Measurements from ENCODE around the gene SNIP1. TPM values are rescaled to one million over a fixed set of nuclear protein-coding genes. Genes with fewer than 3 reads are reported as not detected.
"Not testable (repeated sequence)": the region's sequence is repeated elsewhere in the genome, so short reads cannot be mapped to it uniquely, and the experiment has no call there.

SNIP1 gene
- total RNA-seq, 1 donor from 2014 or later: 21.4 TPM

GRCh38 chr1:37596182-37596667 is 42.1 kb upstream of the SNIP1 start:
- Mint-ChIP-seq H3K36me3 (ENCODE audit: low read depth, unreplicated experiment) (peaks cover 5% of the 10 kb centered on the region), H3K27me3 (ENCODE audit: unreplicated experiment) (peaks cover 6% of the 10 kb centered on the region), H3K4me3 (ENCODE audit: unreplicated experiment) (peak overlapping the region; percentile 100), H3K27ac (ENCODE audit: unreplicated experiment) (peak overlapping the region; percentile 99), H3K9me3 (ENCODE audit: unreplicated experiment) (no peaks in the 10 kb centered on the region), H3K4me1 (ENCODE audit: unreplicated experiment) (peaks cover 15% of the 10 kb centered on the region)
- TF ChIP-seq CTCF (IDR thresholded peaks at IDR 0.05; ENCODE audit: unreplicated experiment): no peak
- DNase-seq (ENCODE audit: low spot score): no peak

GRCh38 chr1:37595440-37596181 is 41.5 kb upstream of the SNIP1 start, which contains the start of gene GNL2:
TSS of gene GNL2 (minus strand) at chr1:37595937. CDS start at chr1:37595822, 115 bp downstream.
- Mint-ChIP-seq H3K27ac (ENCODE audit: unreplicated experiment) (peak within 1 kb of the TSS; percentile 99), H3K9me3 (ENCODE audit: unreplicated experiment) (no peaks in the 10 kb centered on the region), H3K36me3 (ENCODE audit: low read depth, unreplicated experiment) (peaks cover 5% of the 10 kb centered on the region), H3K27me3 (ENCODE audit: unreplicated experiment) (peaks cover 6% of the 10 kb centered on the region), H3K4me3 (ENCODE audit: unreplicated experiment) (peak within 1 kb of the TSS; percentile 100), H3K4me1 (ENCODE audit: unreplicated experiment) (peaks cover 15% of the 10 kb centered on the region)
- DNase-seq (ENCODE audit: low spot score): peak; percentile 99
- no peak for TF ChIP-seq CTCF (IDR thresholded peaks at IDR 0.05; ENCODE audit: unreplicated experiment)

GRCh38 chr1:37593726-37594125 is 39.6 kb upstream of the SNIP1 start:
- no peak for TF ChIP-seq CTCF (IDR thresholded peaks at IDR 0.05; ENCODE audit: unreplicated experiment)
- DNase-seq (ENCODE audit: low spot score): no peak

GRCh38 chr1:37588939-37589338 is 34.8 kb upstream of the SNIP1 start:
- Mint-ChIP-seq H3K27ac (ENCODE audit: unreplicated experiment) (no peak overlapping the region), H3K4me3 (ENCODE audit: unreplicated experiment) (no peak overlapping the region), H3K9me3 (ENCODE audit: unreplicated experiment) (no peaks in the 10 kb centered on the region), H3K27me3 (ENCODE audit: unreplicated experiment) (no peaks in the 10 kb centered on the region), H3K4me1 (ENCODE audit: unreplicated experiment) (no peaks in the 10 kb centered on the region), H3K36me3 (ENCODE audit: low read depth, unreplicated experiment) (peaks cover 9% of the 10 kb centered on the region)
- no peak for TF ChIP-seq CTCF (IDR thresholded peaks at IDR 0.05; ENCODE audit: unreplicated experiment)
- no peak for DNase-seq (ENCODE audit: low spot score)

More at GRCh38 chr1:37593726-37594125, 39.6 kb upstream of the SNIP1 start:
- no peak overlapping the region for H3K4me3 Mint-ChIP-seq (ENCODE audit: unreplicated experiment)
- peaks cover 6% of the 10 kb centered on the region for H3K27me3 Mint-ChIP-seq (ENCODE audit: unreplicated experiment)
- peaks cover 15% of the 10 kb centered on the region for H3K4me1 Mint-ChIP-seq (ENCODE audit: unreplicated experiment)
- H3K36me3 Mint-ChIP-seq (ENCODE audit: low read depth, unreplicated experiment): peaks cover 9% of the 10 kb centered on the region
- H3K9me3 Mint-ChIP-seq (ENCODE audit: unreplicated experiment): no peaks in the 10 kb centered on the region
- H3K27ac Mint-ChIP-seq (ENCODE audit: unreplicated experiment): no peak overlapping the region

- peaks cover 25% of the 10 kb centered on the region for H3K36me3 Mint-ChIP-seq (ENCODE audit: low read depth, unreplicated experiment)
- not testable (repeated sequence) for H3K27me3 Mint-ChIP-seq (ENCODE audit: unreplicated experiment); H3K4me3 Mint-ChIP-seq (ENCODE audit: unreplicated experiment); H3K4me1 Mint-ChIP-seq (ENCODE audit: unreplicated experiment); H3K9me3 Mint-ChIP-seq (ENCODE audit: unreplicated experiment); H3K27ac Mint-ChIP-seq (ENCODE audit: unreplicated experiment); DNase-seq (ENCODE audit: low spot score)
Observed at GRCh38 chr1:37584544-37584943, 30.5 kb upstream of the SNIP1 start.

All from endothelial cell (in vitro differentiated cells).